Skin epidermis (tissue), 12 donors: ENCODE results near the gene PYROXD2.

Experiments used
- H3K27ac ChIP-seq, 21 experiments: fragments of 200-600 bp; sonication (generic) in 11 of 21; one replicate each; pipeline ENCODE4 v1.5.0; 2020; ENCODE audit warnings: mild to moderate bottlenecking in 3 of 21, inconsistent platforms in 2 of 21, moderate library complexity in 2 of 21
- H3K4me3 ChIP-seq, 7 experiments: fragments of 200-600 bp; sonication (generic) in 2 of 7; one replicate each; pipeline ENCODE4 v1.5.0; 2020; ENCODE audit warnings: inconsistent platforms in 2 of 7, mild to moderate bottlenecking in 2 of 7, moderate library complexity in 1 of 7

The PYROXD2 gene

DNA sequence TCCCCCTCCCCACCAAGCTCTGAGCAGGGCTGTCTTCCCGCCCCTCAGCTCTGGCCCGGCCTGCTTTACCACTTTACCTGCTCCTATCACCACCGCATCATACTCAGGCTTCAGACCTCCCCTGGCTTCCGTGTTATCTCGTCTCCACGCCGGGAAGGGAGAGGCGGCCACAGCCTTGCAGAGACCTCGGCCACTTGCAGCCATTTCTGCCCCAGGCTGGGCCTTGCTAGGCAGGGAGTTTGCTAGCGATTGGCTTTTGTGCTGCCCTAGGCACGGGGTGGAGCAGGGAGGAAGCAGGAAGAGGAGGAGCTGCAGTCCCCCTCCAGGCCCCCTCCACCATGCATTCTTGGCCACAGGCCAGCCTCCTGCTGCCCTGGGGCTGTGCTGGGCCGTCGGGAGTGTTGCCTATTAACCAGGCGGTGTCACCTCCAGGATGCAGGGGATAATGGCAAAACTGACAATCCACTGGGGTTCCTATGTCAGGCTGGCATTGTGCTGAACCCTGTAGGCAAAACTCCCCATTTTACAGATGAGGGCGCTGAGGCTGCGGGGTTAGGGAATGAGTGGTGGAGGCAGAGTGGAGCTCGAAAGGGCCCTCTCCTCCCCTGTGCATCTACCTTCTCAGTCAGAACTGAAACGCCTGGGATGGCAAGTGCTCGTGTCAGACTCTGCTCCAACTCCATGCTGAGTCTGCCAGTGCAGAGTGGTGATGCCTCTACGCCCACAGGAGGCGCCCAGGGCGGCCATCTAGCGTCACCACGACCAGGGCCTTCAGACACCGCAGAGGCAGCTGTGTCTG lies at the start of gene PYROXD2:
Gene PYROXD2 (minus strand): TSS at position 251 of the 799 bp plus-strand sequence. CDS start 47 bp downstream, at position 204.
- Histone ChIP-seq H3K4me3 (peak within 1 kb of the TSS; percentile 16 to 48 (median 38)), H3K27ac (peak within 1 kb of the TSS; percentile 43 to 89 (median 70))

DNA sequence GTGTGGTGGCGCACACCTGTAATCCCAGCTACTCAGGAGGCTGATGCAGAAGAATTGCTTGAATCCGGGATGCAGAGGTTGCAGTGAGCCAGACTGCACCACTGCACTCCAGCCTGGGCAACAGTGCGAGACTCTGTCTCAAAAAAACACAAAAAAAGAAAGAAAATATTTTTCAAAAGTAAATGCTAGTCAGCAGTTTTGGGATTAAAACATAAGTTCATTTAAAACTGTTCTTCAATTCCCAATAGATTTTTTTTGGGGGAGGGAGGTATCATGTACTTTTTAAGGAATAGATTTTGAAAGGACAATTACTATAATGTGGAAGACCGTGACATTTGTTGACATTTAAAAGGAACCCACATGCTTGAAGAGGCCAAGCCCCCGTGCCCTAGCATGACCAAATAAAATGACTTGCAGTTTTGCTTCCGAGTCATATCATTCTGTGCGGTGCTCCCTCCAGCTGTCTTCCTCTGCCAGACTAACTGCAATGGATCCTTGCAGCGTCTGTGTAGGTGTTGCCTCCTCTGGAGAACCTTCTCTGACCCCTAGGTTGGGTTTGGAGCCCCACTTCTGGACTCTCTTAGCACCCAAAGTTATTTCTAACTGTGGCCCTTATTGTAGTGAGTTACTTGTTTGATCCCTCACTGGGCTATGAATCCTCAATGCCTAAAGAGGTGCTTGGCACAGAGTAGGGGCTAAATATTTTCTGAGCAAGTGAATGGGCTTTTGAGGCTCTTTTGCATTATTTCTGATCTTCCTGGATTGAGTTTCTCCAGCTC lies 49.2 kb upstream of the PYROXD2 start:
- Histone ChIP-seq H3K4me3 (no peak overlapping the region), H3K27ac (no peak overlapping the region)

DNA sequence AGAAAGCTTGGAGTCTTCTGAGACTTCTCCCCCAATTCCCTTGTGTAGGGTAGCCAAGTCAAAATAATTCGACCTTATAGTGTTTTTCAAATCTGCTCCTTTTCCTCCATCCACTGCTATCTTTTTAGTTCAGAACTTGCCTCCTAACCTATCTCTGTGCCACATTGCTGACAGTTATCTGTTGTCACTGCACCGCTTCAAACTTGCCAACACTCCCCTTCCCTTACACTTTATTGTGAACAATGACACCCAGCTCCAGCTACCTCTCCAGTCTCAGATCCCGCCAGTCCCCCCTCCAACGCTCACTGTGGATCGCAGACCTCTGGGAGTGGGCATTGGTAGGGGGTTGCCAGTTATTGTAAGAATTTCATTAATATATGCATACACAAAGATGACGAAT lies 48.0 kb upstream of the PYROXD2 start:
- H3K4me3 ChIP-seq: no peak overlapping the region
- H3K27ac ChIP-seq: no peak overlapping the region

DNA sequence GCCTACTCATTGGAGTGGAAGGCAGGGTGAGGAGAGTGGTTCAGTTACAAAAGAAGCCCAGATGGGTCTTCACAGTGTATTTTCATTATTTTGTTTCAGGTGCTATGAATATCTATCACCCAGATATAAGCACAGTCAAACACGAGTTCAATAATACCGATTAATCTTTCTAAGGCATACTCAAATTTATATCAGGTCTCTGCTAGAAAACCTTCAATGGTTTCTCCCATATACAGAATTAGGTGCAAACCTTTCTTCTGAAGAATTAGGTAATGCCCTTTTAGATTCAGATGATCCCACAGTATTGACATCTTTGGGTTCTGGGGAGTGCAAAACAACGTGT lies 46.5 kb upstream of the PYROXD2 start:
- H3K4me3 ChIP-seq: no peak overlapping the region

DNA sequence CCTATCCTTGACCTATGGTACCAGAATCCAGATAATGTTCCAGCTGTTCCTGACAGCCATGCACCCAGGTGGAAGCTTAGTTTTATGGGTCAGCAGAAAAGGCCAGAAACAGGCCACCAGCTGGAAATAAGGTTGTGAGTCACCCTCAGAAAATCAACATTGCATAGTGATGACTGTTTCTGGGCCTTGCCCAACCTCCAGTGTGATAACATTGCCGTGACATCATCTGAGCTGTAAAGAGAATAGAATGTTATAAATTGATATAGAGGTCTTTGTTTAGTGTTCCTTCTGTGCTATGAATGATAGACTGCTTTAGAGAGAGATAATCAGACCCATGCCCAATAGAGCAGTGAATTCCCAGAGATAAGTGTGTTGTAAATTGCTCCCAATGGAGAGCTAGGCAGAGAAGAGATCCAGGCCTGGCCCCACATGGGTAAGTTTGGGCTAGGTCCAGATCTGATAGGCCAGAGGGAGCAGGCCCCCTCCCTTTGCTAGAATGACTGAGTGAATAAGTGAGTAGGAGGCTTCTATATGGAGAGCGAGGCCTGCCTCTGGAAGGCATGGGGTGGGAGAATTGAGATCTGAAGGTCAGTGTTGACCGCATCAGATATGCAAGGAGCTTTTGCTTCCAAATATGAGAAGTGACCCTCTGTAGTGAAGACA lies 46.0 kb upstream of the PYROXD2 start:
- H3K27ac ChIP-seq: no peak overlapping the region

More for the DNA sequence above, 46.5 kb upstream of the PYROXD2 start:
- no peak overlapping the region for H3K27ac ChIP-seq

DNA sequence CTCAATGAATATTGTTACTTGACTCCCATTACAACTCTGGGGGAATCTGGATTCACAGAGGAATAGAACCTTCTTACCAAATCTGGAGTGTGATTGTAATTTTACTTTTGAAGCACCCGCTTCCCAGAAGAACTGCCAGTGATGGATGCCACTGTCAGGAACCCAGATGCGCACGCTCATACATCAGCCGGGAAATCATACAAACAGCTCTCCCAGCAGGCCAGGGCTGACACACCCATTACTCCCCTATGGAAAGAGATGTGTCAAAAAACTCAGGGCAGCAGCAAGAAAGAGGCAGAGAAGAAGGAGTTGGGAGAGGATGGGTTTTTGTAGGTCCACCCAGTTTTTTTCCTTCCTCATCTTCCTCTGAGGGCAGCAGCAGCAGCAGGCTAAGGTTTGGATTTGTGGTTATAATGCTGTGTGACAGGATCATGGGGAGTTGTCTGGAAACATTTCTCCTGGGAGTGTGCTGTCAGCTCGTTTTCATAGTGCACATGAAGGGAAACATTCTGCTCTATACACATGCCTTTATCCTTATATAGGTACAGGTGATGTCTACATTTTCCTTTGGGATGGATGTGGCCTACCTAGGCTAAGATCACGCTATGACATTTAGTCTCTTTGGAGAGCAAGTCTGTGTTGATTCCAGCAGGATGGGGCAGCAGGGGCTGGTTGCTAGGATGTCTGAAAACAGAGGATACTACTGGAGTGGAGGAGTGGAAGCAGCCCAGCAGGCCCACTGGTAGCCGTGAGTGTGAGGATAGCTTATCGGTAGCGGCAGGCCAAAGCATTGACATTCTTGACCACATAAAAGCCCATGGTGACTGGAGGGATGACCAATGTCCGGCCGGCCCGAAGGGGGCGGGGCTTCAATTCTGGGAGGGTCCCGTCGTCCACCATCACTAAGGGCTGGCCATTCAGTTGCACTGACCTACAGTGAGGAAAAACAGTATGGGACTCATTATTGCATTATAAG lies 44.1 kb upstream of the PYROXD2 start:
- no peak overlapping the region for H3K27ac ChIP-seq
- H3K4me3 ChIP-seq: no peak overlapping the region

More for the DNA sequence above, 46.0 kb upstream of the PYROXD2 start:
- H3K4me3 ChIP-seq: no peak overlapping the region

DNA sequence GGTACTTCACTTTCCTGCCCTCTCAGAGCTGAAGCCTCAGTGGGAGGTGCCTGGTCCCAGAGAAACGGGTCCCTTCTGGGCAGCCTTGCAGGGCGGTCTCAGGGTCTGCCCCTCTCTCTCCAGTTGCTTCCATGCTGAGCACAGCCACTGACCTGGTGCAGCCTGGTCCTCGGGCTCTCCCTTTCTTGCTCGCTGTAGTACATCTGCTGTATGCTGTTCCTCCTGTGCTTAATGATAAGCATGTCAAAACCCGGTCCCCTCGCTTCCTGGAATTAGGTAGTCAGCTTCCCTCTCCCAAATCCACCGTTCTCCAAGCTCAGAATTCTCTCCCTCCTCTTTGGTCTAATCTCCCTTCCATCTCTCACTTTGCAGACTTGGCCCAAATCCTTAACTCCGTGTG lies 42.7 kb upstream of the PYROXD2 start:
- Histone ChIP-seq H3K4me3 (no peak overlapping the region), H3K27ac (no peak overlapping the region)

DNA sequence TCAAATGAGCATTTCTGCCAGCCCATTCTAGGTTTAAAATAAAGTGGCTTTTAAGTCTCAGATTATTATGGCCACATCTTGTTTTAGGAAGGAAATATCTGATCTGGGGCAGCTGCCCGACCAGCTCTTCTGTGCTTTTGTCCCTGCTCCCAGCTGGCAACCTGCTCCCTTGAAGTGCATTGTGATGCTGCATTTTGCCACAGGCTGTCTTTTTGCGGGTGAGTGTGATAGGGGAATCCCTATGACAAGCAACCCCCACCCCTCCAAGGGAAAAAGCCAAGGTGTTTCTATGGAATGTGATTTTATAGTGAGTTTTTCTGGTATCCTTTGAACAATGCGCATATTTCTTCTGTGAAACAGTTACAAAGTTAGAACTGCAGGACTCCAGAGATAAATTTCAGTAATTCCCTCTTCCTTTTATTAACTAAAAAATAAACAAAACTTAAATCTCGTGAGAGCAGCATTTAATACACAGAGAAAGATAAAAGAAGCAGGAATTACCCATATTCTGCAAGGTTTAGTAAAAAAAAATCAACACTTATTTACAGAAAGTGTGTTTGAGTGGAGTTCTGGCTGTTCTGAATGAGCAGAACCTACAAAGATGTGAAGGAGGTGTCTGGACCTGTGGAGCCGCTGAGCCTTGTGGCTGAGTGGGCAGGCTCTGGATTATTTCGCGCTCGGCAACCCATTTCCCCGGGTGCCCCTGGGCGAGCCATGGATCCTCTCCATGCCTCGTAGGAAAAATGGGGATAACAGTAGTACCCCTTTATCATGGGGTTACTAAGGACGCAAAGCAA lies 41.9 kb upstream of the PYROXD2 start:
- no peak overlapping the region for H3K4me3 ChIP-seq

DNA sequence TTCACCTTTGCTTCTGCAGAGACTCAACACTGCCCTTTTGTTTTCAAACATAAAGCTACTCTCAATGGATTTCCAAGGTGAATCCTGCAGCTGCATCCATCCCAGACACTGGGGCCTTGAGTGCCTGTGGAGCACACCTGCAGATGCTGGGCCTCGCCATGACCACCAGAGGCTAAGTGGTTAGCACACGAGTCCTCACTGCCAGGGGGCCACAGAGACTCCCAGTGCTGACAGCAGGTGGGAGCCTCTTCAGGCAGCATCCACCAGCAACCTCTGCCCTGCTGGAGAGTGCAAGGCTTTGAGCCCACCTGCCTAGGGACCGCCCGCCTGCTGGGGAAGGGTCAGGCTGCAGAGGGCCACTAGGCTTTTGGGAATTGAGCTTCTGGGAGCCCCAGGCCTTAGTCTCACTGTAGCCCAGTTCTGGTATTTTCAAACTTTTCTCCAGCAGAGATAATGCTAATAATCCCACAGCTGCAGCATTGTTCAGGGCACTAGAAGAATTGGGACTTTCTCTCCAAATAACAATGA lies 41.1 kb upstream of the PYROXD2 start:
- Histone ChIP-seq H3K27ac (no peak overlapping the region), H3K4me3 (no peak overlapping the region)

More for the DNA sequence above, 41.9 kb upstream of the PYROXD2 start:
- H3K27ac ChIP-seq: no peak overlapping the region

DNA sequence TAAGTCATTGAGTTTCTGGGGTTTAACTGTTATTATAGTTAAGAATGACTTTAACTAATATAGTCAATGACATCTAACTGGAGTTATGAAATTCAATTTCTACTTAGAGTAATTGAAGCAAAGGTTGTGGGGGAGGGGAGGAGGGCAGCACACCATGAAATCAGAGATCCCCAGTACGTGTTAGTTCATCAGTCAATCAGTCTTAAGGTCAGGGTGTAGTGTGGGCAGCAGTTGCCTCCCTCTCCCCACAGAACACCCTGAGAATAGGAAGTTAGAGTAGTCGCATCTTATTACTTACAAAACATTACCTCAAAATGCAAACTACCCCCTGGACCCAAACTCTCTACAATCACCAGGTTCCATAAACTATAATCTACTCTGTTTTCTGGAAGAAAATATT lies 38.7 kb upstream of the PYROXD2 start:
- H3K4me3 ChIP-seq: no peak overlapping the region
- H3K27ac ChIP-seq: no peak overlapping the region

DNA sequence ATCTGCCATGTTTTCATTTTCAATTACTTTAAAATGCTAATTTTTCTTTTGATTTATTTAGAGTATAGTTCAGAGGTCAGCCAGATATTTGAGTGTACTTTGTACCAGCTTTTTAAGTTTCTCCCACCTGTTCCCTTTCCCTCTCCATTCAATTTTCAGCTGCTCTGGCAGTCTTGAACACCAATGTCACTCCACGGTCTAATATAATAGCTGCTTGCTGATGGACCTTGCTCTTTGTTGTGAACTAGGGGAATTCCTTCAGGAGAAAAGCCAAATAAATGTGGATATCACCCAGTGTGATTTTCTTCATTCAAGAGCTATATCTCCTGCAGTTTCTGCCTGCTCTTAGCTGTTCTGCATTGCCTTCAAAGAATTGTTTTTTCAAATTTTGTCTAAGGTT lies 35.6 kb upstream of the PYROXD2 start:
- Histone ChIP-seq H3K4me3 (no peak overlapping the region), H3K27ac (no peak overlapping the region)

DNA sequence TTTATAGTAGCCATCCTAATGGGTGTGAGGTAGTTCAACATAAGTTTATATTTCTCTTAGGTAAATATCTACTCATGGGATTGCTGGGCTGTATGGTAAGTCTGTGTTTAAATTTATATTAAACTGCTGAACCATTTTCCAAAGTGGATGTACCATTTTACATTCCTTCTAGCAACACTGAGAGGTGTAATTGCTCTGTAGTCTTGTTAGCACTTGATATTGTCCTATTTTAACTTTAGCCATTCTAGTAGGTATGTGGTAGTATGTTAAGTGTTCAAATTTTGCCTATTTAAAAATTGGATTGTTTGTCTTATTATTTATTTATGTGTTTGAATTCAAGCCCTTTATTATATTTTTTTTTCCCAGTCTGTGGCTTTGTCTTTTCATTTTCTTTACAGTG lies 34.3 kb upstream of the PYROXD2 start:
- no peak overlapping the region for H3K27ac ChIP-seq
- no peak overlapping the region for H3K4me3 ChIP-seq

DNA sequence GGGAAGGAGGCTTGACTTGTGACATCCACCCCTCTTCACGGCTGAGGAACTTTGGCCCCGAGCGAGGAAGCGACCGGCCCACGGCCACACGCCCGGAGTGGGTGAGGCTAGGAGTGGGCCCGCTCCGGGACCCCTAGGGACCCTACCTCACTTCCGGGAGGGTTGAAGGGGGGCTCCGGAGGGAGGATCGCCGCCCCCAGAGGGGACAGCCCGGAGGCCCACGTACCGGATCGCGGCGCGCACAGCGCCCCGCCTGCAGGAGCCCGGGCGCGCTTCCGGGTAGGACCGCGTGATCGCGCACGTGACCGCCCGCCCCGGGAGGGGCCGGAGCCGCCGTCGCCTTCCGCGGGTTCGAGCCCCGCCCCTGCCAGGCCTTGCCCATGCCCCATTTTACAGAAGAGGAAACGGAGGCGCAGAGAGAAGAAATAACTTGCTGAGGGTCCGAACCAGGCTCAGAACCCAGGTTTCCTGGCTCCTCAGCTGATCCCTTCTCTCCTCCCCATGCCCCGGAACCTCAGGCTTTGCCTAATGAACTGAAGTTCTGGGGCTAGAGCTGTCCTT lies 31.8 kb upstream of the PYROXD2 start, which contains the start of gene HPS1:
Gene HPS1 (minus strand): TSS at position 275 of the 561 bp plus-strand sequence. CDS start 3,695 bp downstream, outside the sequence.
- Histone ChIP-seq H3K27ac (peak within 1 kb of the TSS; percentile 60 to 98 (median 90)), H3K4me3 (peak within 1 kb of the TSS; percentile 64 to 93 (median 78))

DNA sequence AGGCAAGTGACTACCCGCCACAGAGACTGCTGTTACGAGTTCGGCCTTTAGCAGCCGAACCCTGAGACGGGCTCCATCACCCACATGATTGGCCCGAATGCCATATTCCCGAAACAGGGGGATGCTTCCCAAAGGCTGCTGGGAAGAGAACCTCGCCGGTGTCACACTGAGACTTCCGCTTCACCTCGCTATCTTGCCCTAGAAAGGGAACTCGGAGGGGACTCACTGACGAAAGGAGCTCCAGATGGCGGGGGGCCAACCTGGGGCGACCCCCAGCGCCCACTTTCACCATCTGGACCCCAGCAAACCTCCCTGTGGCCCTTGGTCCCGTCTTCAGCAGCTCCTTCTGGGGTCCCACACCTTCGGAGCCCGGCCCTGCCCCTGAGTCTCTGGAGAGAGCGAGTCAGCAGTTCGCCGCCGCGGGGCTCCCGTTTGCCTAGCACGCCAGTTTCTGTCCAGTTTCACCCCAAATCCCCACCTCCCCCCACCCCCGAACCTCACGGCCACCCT lies 31.2 kb upstream of the PYROXD2 start:
- peak overlapping the region; percentile 64 to 93 (median 78) for H3K4me3 ChIP-seq

DNA sequence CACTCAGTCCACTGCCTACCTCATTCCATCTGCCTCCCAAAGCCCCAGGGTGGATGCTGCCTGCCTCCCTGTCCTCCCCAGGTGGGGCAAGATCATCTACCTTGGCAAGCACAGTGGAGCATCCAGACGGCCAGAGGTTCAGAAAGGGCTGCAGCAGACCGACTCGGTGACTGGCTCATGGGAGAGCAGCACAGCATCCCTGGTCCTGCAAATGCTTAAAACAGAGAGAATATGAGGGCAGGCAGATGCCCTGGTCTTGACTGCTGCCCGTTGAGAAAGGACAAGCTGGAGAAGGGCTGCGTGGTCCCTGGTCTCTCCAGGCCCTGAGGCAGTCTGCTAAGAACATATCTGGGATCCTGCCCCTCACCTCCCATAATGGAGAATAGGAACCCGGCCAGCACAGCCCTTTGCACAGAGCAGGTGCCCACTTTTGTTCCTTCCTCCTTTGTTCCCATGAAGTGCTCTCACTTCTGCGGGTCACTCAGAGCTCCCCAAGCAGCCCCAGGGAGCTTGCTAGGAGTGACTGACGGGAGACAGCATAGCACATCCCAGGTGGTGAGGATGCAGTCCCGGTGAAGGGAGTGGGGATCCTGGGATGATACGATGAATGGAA lies 30.3 kb upstream of the PYROXD2 start:
- H3K27ac ChIP-seq: peak overlapping the region in 9 of 21 experiments; percentile 85 to 98 (median 95)
- peak overlapping the region in 4 of 7 experiments; percentile 64 to 93 (median 72) for H3K4me3 ChIP-seq

More for the DNA sequence above, 31.2 kb upstream of the PYROXD2 start:
- H3K27ac ChIP-seq: peak overlapping the region; percentile 60 to 98 (median 90)

DNA sequence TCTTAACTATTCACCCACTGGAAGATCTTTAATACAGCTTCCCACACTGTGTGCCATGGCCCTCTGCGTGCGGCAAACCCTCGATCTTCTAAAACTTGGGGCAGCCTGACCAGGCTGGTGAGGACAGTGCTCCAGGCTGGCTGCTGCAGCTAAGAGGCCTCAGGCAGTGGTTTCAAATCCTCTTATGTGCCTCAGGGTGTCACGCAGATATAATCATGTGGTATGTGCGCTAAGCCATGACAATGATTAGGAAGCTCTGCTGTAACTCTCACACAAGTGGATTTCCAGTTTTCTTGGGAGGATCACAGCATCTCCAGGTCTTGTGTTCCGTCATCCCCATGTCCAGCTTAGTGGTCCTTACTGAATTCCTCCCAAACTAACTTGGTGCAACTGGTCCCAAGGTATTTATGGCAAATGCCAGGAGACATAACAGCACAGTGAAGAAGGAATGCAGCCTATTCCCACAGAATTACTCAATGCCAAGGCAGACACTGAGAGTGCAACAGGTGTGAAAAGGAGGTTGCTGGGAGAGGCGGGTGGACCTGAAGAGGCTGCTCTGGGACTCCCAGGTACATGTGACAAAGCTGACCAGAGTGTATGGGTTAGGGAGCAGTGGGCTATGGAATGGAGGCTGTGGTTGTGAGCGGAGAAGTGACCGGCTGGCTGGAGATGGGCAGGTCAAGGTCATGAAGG lies 29.5 kb upstream of the PYROXD2 start:
- no peak overlapping the region for H3K4me3 ChIP-seq
- H3K27ac ChIP-seq: peak overlapping the region in 1 of 21 experiments; percentile 97
